ENCODE results near the gene HGFAC.

HGFAC gene

GRCh38 chr4:3462790-3463415 is 21.1 kb downstream of the HGFAC start, which contains the start of gene DOK7:
Gene DOK7, plus strand, starts transcription at chr4:3463306. Its CDS starts 70 bp downstream, at chr4:3463376.
- Histone ChIP-seq H3K4me2 (ENCODE audit: low read length) (peak within 1 kb of the TSS; percentile 47), H3K9ac (no peak within 1 kb of the TSS), H3K27me3 (ENCODE audit: control insufficient read depth, insufficient read depth, low read length) (no peaks in the 10 kb centered on the region), H3K4me3 (ENCODE audit: low read depth, low read length) (peak within 1 kb of the TSS; percentile 16), H3K4me1 (no peaks in the 10 kb centered on the region), H2AFZ (peak within 1 kb of the TSS; percentile 33), H3K27ac (no peak within 1 kb of the TSS), H3K9me3 (ENCODE audit: control insufficient read depth, low read length) (no peaks in the 10 kb centered on the region), H3K79me2 (no peaks in the 10 kb centered on the region), H3K36me3 (ENCODE audit: control insufficient read depth, insufficient read depth, low read length) (no peaks in the 10 kb centered on the region)
- TF ChIP-seq CTCF (IDR thresholded peaks at IDR 0.05) = no peak

- Histone ChIP-seq H3K4me2 (ENCODE audit: low read length) (no peak overlapping the region), H2AFZ (no peak overlapping the region), H3K9ac (no peak overlapping the region), H3K36me3 (ENCODE audit: control insufficient read depth, insufficient read depth, low read length) (no peaks in the 10 kb centered on the region), H3K9me3 (ENCODE audit: control insufficient read depth, low read length) (no peaks in the 10 kb centered on the region), H3K4me3 (ENCODE audit: low read depth, low read length) (peak overlapping the region; percentile 16), H3K79me2 (no peaks in the 10 kb centered on the region), H3K4me1 (no peaks in the 10 kb centered on the region), H3K27me3 (ENCODE audit: control insufficient read depth, insufficient read depth, low read length) (no peaks in the 10 kb centered on the region), H3K27ac (no peak overlapping the region)
- no peak for TF ChIP-seq CTCF (IDR thresholded peaks at IDR 0.05)
Observed at GRCh38 chr4:3463556-3464348, 22.0 kb downstream of the HGFAC start.

GRCh38 chr4:3464349-3464905 is 22.7 kb downstream of the HGFAC start:
- H3K27me3 ChIP-seq (ENCODE audit: control insufficient read depth, insufficient read depth, low read length) = no peaks in the 10 kb centered on the region
- no peak for TF ChIP-seq CTCF (IDR thresholded peaks at IDR 0.05)
- no peak overlapping the region for H3K4me2 ChIP-seq (ENCODE audit: low read length)
- H2AFZ ChIP-seq = no peak overlapping the region
- no peak overlapping the region for H3K4me3 ChIP-seq (ENCODE audit: low read depth, low read length)
- H3K36me3 ChIP-seq (ENCODE audit: control insufficient read depth, insufficient read depth, low read length) = no peaks in the 10 kb centered on the region
- H3K9me3 ChIP-seq (ENCODE audit: control insufficient read depth, low read length) = no peaks in the 10 kb centered on the region
- H3K27ac ChIP-seq = no peak overlapping the region
- no peak overlapping the region for H3K9ac ChIP-seq
- no peaks in the 10 kb centered on the region for H3K79me2 ChIP-seq
- H3K4me1 ChIP-seq = no peaks in the 10 kb centered on the region

- no peak overlapping the region for H3K4me2 ChIP-seq (ENCODE audit: low read length)
- H3K4me1 ChIP-seq = no peaks in the 10 kb centered on the region
- no peak for TF ChIP-seq CTCF (IDR thresholded peaks at IDR 0.05)
- H3K36me3 ChIP-seq (ENCODE audit: control insufficient read depth, insufficient read depth, low read length) = no peaks in the 10 kb centered on the region
- no peaks in the 10 kb centered on the region for H3K79me2 ChIP-seq
- no peak overlapping the region for H3K9ac ChIP-seq
- H2AFZ ChIP-seq = no peak overlapping the region
- no peak overlapping the region for H3K4me3 ChIP-seq (ENCODE audit: low read depth, low read length)
- H3K27ac ChIP-seq = no peak overlapping the region
- no peaks in the 10 kb centered on the region for H3K27me3 ChIP-seq (ENCODE audit: control insufficient read depth, insufficient read depth, low read length)
- no peaks in the 10 kb centered on the region for H3K9me3 ChIP-seq (ENCODE audit: control insufficient read depth, low read length)
Observed at GRCh38 chr4:3464911-3465697, 23.3 kb downstream of the HGFAC start.

Measured in parathyroid adenoma (tissue), 2 donors.